Measurements from ENCODE around the gene SIL1.

GRCh38 chr5:138937392-138938387 is 260.5 kb downstream of the SIL1 start:
- no peak for TF ChIP-seq ZNF134 (CRISPR knock-in tag; conservative IDR thresholded peaks at IDR 0.05)
- TF ChIP-seq POLR2A (conservative IDR thresholded peaks at IDR 0.05) = 0 out of 2 replicates have a peak, but pooled peaks have one; percentile 29
